GM12875 (cell line): ENCODE data around the gene CCDC3.

ENCODE experiments used
- H3K4me3 ChIP-seq: one replicate; pipeline ENCODE4 v1.5.1; 2011; ENCODE audit warnings: low read depth, low read length, control low read depth
- CTCF ChIP-seq: IDR thresholded peaks from 2 replicates; pipeline ENCODE4 v1.5.1; 2011; ENCODE audit warnings: low read depth, mild to moderate bottlenecking, control low read depth, inconsistent platforms, low read length, moderate library complexity, borderline replicate concordance; ENCODE audit not compliant: insufficient read depth

CCDC3 gene

GRCh38 chr10:13001041-13001886, at the start of gene CCDC3:
TSS of gene CCDC3 (minus strand) at chr10:13001713. CDS start at chr10:13001570, 143 bp downstream.
- no peak within 1 kb of the TSS for H3K4me3 ChIP-seq
- no peak for TF ChIP-seq CTCF

GRCh38 chr10:13051126-13051694, 49.7 kb upstream of the CCDC3 start:
- TF ChIP-seq CTCF = no peak
- no peak overlapping the region for H3K4me3 ChIP-seq

- no peak overlapping the region for H3K4me3 ChIP-seq
- no peak for TF ChIP-seq CTCF
These were observed 48.4 kb upstream of the CCDC3 start for GRCh38 chr10:13049774-13050420.

GRCh38 chr10:13048762-13049161, 47.2 kb upstream of the CCDC3 start:
- no peak for TF ChIP-seq CTCF

GRCh38 chr10:13047529-13048206, 46.2 kb upstream of the CCDC3 start:
- H3K4me3 ChIP-seq = no peak overlapping the region
- TF ChIP-seq CTCF = no peak

More at GRCh38 chr10:13048762-13049161, 47.2 kb upstream of the CCDC3 start:
- no peak overlapping the region for H3K4me3 ChIP-seq

GRCh38 chr10:13046851-13047528, 45.5 kb upstream of the CCDC3 start:
- no peak overlapping the region for H3K4me3 ChIP-seq
- TF ChIP-seq CTCF = no peak
